NCI-H2107 treated with DMSO at 0.1 percent for 48 hours (cell line): ENCODE measurements around the gene STK33.

Source experiments
- DNase-seq: peaks from one replicate; lab custom pipeline; 2025; ENCODE audit not compliant: unreplicated experiment; lab: John Stamatoyannopoulos, UW

STK33 gene

DNA sequence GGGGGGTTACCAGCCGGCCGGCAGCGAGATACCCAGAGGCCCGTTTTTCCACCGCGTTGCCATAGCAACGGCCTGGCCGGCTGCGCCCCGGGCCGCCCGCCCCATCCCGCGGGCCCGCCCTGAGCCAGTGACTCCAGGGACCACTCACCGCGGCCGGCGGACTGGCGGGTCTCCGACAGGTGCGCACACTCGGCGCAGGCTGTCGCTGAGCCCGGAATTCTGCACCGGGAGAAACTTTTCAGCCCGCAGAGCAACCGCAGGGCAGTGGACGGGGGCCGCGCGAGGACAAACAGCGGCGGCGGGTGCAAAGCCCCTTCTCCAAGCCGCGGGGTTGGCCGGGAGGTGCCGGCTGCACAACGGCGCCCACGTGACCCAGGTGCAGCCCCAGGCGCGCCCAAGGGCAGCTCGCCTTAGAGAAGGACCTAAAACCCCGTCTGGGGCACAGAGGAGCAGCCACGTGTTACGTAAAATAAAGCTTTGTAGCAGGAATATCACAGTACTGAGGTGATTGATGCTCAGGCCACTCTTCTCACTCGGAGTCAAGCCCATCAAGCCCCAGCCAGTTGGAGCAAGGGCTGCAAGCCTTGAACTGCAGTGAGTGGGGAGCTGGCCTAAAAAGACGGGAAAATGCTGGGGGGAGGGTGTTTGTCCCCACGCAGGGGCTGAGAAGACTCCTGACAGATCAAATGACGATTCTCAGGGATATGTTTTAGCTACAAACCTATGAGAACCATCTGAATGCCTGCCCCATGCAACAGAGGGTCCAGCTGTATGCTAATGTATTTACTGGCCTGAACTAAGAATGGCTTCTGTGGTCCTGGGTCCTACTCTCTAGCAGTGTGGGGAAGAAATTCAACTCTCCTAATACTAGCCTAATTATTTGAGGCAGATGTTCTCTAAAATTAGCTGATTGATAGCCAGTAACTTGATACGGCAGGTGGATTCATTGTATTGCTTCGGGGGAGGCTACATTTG is at the start of gene STK33:
Gene STK33, minus strand, starts transcription at position 294 of the 975 bp plus-strand sequence. CDS start 119,323 bp downstream, outside the sequence.
- DNase-seq = peak; percentile 90

DNA sequence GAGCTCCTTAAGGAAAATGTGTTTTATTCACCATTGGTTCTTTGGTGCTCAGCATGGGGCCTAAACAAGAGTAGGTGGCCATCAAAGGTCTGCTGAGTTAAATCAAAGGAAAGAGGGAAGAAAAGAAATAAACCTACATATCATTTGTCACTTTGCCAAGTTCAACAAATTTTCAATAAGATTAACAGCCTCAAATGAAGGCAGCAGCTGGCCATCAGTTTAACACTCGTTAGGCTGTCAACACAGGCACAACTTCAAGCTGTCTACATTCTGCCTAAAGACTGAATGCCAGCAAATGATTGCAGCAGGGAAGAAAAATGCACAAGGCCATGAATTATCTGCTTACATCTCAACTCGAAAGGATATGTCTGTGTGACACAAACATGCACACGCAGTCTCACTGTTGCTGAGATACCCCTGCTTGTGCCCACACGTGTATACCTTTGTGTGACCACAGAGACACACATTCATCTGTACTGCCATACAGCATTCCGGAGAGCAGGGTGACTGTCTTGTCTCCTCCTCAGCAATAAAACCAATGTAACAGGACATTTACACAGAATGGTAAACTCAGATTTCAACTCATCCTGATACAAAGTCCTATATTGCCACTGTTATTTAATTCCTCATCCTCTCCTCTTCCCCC is 48.3 kb upstream of the STK33 start:
- no peak for DNase-seq

DNA sequence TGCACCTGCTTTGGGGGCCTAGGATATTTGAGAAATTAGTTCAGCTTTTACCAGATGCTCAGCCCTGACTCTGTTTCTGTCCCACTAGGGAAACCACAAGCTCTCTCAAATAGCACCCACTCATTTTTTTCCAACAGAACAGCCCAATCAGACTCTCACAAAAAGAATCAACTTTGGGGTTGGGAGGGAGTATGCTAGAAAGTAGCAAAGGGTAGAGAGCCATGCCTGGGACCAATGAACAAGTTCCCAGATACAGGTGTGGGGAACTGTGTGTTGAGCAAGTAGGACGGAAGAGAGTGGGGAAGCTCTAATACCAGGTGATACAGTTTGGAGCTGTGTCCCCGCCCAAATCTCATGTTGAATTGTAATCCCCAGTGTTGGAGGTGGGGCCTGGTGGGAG is 47.3 kb upstream of the STK33 start:
- no peak for DNase-seq

DNA sequence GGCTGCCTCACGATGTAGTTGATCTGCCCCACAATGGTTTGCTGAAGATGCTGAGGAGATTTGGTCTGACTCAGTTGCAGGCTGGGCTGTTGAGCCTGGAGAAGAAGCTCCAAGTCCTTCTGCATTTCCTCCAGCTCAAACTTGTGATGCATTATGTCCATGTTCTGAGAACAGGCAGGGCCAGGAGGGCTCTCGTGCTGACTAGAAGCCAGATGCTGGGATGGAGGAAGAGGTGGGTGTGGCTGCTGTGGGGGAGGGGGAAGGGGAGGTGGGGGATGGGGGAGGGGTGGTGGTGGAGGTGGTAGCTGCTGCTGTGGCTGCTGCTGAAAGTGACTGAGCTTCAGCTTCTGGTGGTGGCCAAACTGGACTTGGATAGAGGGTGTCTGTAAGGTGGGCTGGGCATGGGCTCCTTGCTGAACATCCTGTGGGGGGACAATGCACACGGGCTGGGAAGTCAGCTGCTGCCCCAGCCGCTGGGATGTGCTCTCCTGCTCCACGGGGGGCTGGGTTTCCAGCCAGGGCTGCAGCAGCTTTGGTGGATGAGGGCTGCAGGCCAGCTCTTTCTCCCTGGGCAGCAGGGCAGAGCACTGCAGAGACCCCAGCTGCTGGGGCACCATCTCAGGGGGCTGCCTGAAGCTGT is 46.4 kb upstream of the STK33 start:
- no peak for DNase-seq

DNA sequence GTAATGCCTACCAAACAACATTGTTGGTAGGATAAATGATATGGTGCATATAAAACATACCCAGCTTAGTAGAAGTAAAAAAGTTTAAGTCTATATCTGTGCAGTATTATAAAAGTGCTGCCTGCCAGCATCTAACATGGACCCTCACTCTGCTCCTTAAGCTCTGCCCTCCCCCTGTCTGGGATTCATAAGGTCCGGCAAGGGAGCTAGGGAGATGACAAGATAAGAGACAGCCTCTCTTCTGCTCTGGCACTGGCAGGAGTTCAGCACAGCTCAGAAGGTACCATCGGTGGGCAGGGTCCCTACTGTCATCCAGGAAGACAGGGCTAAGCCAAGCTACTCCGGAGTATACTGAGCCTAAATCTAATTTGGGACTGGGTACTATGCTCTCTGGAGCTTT is 45.6 kb upstream of the STK33 start:
- no peak for DNase-seq

DNA sequence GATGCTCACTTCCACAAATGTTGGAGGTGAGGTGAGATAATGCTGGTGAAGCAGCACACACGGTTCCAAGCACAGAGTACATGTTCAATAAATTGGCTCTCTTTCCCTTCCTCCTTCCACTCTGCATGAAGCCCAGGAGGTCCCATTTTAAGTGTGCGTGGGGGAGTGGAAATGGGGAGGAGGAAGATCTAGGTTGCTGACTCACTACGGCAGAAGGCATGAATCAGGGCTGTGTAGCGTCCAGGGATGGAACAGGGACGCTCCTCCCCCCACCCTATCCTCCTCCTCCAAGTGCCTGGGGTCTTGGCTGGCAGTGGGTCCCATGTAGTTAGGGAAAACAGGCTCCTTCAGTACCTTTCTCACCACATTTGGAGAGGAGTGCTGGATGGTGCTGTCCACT is 44.3 kb upstream of the STK33 start:
- DNase-seq = no peak

DNA sequence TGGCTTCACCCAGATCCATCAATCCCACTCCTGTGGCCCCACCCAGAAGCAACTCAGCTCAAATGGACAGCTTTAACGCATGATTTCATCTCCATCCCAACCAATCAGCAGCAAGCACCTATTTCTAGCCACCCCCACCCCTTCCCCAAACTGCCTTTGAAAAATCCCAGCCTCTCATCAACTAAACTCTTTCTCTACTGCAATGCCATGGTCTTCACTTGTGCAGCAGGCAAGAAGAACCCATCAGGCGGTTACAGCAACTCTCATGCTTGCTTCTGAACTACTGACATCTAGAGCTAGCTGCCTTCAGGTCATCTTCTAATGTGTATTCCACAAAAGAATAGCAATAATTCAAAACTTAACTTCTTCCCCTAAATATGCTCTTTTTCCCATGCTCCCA is 42.1 kb upstream of the STK33 start:
- no peak for DNase-seq

DNA sequence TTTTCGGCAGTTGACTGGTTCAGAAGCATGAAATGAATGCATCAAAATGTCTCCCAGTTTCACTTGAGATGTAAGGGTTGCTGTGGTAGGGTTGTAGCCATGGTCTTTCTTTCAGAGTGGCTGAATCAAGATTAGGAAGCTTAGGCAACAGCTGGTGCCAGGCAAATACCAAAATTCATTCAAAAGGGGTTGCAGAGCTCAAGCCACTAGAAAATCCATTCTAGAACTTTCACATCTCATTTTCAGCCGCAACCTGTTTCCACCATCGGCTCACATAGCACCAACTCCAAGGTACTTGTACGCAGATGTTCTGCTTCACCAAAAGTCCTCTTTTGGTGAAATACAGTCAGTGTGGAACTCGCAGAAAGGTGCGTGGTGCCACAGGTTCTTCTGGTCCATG is 40.5 kb upstream of the STK33 start:
- DNase-seq = no peak

DNA sequence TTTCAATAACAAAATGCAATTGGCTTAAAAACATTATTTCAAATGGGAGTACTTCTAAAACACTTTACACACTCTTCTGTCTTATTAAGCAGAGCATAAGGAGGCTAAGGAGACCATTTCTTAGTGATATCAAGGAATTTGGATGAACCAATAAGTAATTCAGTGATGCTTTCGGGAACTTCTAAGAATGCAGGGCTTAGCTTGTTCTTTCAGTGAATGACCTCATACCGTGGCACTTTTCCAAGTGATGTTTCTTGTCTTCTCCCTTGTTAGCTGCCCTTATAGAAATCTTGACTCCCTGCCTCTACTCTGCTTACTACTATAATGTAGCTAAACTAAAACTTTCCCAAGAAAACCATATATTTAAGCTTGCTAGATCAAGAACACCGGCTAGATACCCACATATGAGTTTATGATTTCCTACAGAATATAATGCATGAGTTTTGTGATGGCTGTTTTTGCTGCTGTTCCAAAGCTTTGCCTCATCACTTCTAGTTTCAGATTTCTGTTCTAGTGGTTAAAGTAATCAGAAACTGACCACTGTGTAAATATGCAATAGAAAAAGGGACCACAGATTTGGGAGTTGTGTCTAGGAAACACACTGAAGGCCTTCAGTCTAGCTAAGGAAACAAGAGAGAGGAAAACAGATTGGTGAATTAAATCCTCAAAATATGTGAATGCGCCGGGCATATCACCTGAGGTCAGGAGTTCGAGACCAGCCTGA is 37.5 kb upstream of the STK33 start:
- no peak for DNase-seq

DNA sequence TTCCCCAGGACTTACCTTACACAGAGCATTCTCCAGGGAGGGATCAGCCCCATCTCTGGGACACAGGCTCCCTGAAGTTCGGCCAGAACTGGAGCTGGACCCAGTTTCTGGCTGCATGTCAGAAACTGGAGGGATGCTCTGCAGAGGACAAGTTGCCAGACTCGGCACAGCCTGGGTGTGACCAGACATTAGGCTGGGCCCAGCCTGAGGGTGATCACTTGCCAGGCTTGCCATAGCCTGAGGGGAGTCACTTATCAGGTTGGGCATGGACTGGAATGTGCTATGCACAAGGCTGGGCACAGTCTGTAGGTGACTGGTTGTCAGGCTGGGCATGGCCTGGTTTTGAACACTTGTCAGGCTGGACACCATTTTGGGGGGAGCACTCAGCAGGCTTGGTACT is 30.7 kb upstream of the STK33 start:
- DNase-seq = no peak

DNA sequence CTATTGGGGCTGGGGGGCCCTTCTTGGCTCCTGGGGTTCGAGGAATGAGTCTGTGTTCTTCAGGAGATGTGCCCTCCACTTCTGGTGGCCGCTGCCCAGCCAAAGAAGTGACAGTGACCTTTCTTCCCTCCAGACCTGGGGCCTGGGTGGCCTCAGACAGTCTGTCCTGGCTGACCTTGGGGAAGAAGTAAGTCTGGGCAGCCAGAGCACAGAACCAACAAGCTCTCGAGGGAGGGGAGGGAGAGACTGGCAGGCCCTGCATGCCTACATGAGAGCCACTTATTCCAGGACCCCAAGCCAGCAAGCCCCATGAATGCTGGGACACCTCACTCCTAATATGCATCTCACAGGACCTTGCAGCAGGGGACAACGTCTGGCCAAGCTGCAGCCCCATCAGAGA is 27.1 kb upstream of the STK33 start:
- DNase-seq = no peak

DNA sequence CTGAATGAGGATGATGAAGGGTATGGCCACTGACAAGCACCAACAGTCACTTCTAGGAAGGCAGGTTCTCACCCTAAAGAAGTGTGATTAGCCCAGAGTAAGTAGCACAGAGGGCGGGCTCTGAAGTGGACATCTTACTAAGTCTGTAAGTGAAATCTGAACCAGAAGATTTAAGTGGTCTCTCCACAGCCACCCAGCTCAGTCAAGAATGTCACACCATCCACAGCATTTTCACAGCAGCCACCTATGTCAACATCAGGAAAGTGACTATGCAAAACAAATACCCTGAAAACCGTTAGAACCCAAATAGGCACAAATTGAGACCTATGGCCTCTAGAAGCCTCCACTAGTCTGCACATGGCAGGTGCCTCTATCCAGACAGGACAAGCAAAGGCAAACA is 23.0 kb upstream of the STK33 start:
- DNase-seq = no peak

DNA sequence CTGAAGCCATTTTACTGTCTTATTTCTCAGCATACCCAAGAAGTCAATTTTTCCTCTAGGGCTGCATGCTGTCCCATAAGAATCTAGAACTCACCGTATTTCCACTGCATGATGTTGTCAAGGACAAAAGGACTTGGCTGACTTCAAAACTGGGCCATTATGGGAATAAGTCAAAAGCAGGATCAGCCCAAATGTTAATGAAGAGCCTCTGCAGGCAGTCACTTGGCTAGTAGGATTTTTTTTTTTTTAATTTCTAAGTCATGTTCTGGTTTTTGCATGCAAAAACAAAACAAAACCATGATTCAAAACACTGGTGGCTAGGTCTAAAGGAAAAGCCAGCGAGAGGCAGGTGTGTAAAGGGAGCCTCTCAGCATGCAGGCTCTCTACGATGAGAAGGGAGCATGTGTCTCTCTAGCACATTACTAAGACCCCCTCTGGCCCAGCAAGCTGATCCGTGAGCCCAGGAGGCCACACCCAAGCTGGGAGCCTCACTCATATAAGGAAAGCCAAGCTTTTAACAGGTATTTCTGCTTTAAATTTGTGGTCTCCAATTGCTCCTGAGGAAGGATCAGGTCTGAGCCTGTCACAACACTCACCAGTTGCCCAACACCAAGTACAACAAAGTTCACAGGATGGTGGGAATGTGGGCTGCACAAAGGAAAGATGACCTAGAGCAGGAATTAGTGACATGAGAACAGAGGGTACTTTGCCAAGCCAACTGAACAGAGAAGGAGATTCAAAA is 21.4 kb upstream of the STK33 start:
- peak; percentile 25 for DNase-seq

DNA sequence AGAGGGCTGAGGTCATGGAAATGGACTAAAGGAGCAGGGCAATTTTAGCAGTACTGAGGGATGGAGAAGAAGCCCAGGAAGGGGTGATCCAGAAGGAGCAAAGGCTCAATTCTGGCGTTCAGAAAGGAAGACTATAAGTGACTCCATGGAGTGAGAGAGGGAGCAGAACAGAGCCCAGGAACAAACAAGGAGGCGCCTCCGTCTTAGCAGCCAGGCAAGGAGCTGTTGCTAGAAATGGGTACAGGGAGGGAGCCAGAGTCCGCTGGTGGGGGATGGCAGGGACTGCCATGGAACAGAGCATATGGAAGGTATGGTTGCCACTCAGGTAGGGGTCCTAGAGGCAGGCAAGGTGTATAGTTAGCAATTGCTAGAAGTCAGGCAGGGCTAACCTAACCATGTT is 20.5 kb upstream of the STK33 start:
- no peak for DNase-seq

DNA sequence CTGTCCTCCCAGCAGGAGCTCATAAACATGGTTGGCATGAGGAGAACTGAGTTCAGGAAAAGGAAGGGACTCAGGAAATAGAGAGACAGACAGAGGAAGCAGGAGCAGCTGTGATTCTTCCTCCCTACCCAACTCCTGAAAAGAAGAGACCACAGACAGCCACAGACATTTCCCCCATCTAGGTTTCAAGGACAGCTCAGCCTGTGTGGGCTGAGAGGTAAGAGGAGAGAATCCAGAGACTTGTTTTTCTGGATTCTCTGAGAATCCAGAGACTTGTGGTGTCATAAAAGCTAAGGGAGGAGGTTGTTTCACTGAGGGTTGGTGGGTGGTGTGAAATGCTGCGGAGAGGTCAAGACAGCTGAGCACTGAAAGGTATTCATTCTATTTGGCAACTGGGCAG is 19.0 kb upstream of the STK33 start:
- no peak for DNase-seq

DNA sequence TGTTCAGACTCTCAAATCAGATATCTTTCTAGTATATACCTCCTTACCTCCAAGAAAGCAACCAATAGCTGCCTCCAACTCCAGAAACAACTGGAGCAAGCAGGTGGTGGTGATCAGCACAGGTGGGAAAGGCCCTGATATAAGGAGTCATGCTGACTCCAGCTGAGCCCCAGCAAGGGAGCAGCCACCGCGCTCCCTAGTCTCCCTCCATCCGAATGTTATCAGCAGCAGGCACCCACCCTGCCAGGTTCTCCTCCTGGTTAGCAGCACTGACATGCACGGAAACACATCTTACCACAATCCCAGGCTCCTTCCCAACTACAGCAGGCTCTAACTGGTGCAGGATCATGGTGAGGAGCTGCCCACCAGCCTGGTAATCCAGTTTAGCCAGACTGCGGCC is 18.5 kb upstream of the STK33 start:
- no peak for DNase-seq

DNA sequence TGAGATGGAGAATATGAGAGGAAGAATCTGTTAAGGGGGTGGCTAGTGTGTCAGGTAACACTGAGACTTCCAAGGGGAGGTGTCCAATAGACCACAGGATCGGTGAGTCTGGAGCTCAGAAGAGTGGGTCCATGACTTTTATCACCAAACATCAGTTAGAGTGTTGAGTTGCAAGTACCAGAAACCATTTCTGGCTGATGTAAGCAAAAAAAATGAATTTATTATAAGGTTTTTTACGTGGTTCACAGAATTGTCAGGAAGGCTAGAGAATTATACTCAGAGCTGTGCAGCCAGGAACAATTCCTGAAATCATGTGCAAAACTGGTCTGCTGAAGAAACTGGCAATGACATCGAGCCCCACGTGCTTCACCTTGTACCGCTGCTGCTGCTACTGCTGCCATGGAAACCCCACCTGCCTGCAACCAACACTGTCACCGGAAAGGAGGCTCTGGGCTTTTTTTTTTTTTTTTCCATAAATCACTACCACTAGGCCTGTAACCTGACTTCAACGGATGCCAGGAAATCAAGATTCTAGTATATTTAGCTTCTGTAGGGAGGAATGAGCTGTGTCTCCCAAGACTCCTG is 16.6 kb upstream of the STK33 start:
- peak; percentile 70 for DNase-seq

DNA sequence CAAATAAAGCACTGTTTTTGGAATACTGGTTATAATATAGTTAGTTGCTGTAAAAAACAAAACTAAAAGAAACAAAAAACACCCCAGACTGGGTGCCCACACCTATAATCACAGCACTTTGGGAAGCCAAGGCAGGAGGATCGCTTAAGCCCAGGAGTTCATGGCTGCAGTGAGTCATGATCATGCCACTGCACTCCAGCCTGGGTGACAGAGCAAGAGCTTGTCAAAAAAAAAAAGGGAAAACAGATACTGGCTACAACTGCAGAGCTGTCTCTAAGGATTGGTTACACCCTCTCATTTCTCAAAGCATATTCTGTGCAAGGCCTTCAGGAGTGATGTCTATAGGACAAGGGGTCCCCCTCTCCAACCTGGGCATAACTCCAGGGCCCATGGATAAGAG is 14.6 kb upstream of the STK33 start:
- no peak for DNase-seq

DNA sequence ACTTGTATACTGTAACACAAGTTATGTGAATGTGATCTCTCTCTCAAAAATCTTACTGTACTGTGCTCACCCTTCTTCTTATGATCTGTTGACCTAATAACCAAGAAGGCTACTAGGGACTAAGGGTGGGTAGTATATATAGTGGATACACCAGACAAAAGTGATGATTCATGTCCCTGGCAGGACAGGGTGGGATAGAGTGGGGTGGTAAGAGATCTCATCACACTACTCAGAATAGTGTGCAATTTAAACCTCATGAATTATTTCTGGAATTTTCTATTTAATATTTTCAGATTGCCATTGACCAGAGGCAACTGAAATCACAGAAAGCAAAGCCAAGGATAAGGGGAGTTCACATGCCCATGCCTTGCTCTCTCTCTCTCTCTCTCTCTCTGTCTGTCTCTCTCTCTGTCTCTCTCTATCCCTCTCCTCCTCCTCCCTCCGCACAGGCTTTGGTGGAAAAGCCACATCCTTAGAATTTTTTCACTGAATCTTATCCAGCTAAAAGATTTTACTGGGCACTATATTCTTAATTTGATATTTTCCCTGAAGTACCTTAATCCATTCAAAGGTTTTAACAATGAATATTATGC is 12.0 kb upstream of the STK33 start:
- DNase-seq = no peak
